Small intestine (tissue), 7 donors: ENCODE measurements around the gene GNAQ. TPM values are rescaled to one million over a fixed set of nuclear protein-coding genes. Genes with fewer than 3 reads are reported as not detected.

Experiments
- DNase-seq, 2 donors: peaks; one replicate each; pipeline versions ENCODE4 v3.0.0 to v3.0.0-alpha.2; 2013
- FAIRE-seq: peaks from 2 replicates; lab custom pipeline; 2012; peaks lifted over from hg19 to GRCh38; lab: Jason Lieb, UNC
- H3K27ac ChIP-seq, 3 donors: one replicate each; pipeline ENCODE4 v1.5.1; 2013; ENCODE audit warnings: low read length in 2 of 3, mild to moderate bottlenecking in 2 of 3, control low read depth in 1 of 3, inconsistent platforms in 1 of 3, low read depth in 1 of 3, moderate library complexity in 1 of 3
- H3K27me3 ChIP-seq, 3 donors: one replicate each; pipeline ENCODE4 v1.6.1; 2013; ENCODE audit warnings: low read length in 3 of 3, inconsistent platforms in 1 of 3; ENCODE audit not compliant: control insufficient read depth in 3 of 3, insufficient read depth in 3 of 3
- H3K36me3 ChIP-seq, 3 donors: one replicate each; pipeline ENCODE4 v1.6.1; 2013; ENCODE audit warnings: low read length in 3 of 3, inconsistent platforms in 1 of 3, low read depth in 1 of 3, mild to moderate bottlenecking in 1 of 3, moderate library complexity in 1 of 3; ENCODE audit not compliant: control insufficient read depth in 3 of 3, insufficient read depth in 2 of 3
- H3K4me1 ChIP-seq, 3 donors: one replicate each; pipeline ENCODE4 v1.6.1; 2013; ENCODE audit warnings: low read length in 2 of 3, inconsistent platforms in 1 of 3, low read depth in 1 of 3, mild to moderate bottlenecking in 1 of 3, moderate library complexity in 1 of 3; ENCODE audit not compliant: control insufficient read depth in 3 of 3, insufficient read depth in 2 of 3
- H3K4me3 ChIP-seq, 3 donors: one replicate each; pipeline ENCODE4 v1.5.1; 2013; ENCODE audit warnings: low read length in 3 of 3, control low read depth in 1 of 3, inconsistent platforms in 1 of 3, low read depth in 1 of 3, mild to moderate bottlenecking in 1 of 3, moderate library complexity in 1 of 3
- H3K9me3 ChIP-seq, 2 donors: one replicate each; pipeline ENCODE4 v1.6.1; 2013; ENCODE audit warnings: low read depth in 1 of 2, low read length in 1 of 2; ENCODE audit not compliant: control insufficient read depth in 2 of 2, insufficient read depth in 1 of 2
- WGBS, 3 donors: extraction: QIAGEN DNeasy Blood & Tissue Kit; methylation state at CpG; one replicate each; pipeline ENCODE4 v1.1.7; 2013; 5-methylcytosine and 5-hydroxymethylcytosine counted together
- polyA plus RNA-seq, 4 donors: library from polyadenylated mRNA; stranded (reverse) in 3 of 4; unstranded in 1 of 4; fragments of 200-250 nt in 3 of 4; fragments of 120-200 nt in 1 of 4; gene quantifications; one replicate each; pipeline versions ENCODE4 v1.2.1 to v1.2.3, GENCODE V29; 2013
- donor health status: healthy with polysubstance abuse.
- donor health status: control.
- donor health status: control.
- donor health status: Bipolar disorder and iron deficiency.
- donor health status: healthy.

The GNAQ gene
- polyA plus RNA-seq, 4 donors, result 10.0 to 32.3 (median 15.6) TPM

- Histone ChIP-seq H3K27ac (no peak overlapping the region), H3K27me3 (no peaks in the 10 kb centered on the region), H3K4me1 (no peaks in the 10 kb centered on the region), H3K36me3 (peaks cover 0 to 1% (median 0%) of the 10 kb centered on the region in 3 donors), H3K9me3 (no peaks in the 10 kb centered on the region), H3K4me3 (no peak overlapping the region)
- FAIRE-seq, result no peak
- WGBS, 3 donors, result 65 to 89% (median 70%) methylated on average over 5 of the region's 5 CpGs
- peak in 1 of 2 donors; percentile 20 for DNase-seq
Observed at GRCh38 chr9:77909306-77909705, 122.3 kb downstream of the GNAQ start.

- no peaks in the 10 kb centered on the region for H3K9me3 ChIP-seq
- 89 to 98% (median 98%) methylated on average over 2 of the region's 2 CpGs for WGBS, 3 donors
- no peak for DNase-seq
- H3K27ac ChIP-seq, result no peak overlapping the region
- no peak overlapping the region for H3K4me3 ChIP-seq
- H3K27me3 ChIP-seq, result no peaks in the 10 kb centered on the region
- no peaks in the 10 kb centered on the region for H3K4me1 ChIP-seq
- FAIRE-seq, result no peak
- H3K36me3 ChIP-seq, result no peaks in the 10 kb centered on the region
Observed at GRCh38 chr9:77908293-77908692, 123.3 kb downstream of the GNAQ start.

GRCh38 chr9:77907585-77907984 lies 124.0 kb downstream of the GNAQ start:
- Histone ChIP-seq H3K27me3 (no peaks in the 10 kb centered on the region), H3K4me1 (no peaks in the 10 kb centered on the region), H3K36me3 (no peaks in the 10 kb centered on the region), H3K27ac (no peak overlapping the region), H3K9me3 (no peaks in the 10 kb centered on the region), H3K4me3 (no peak overlapping the region)
- DNase-seq (peak in 1 of 2 donors; percentile 14), FAIRE-seq (no peak)
- WGBS, 3 donors, result 51 to 80% (median 60%) methylated on average over 4 of the region's 4 CpGs

GRCh38 chr9:77906991-77907390 lies 124.6 kb downstream of the GNAQ start:
- Histone ChIP-seq H3K9me3 (no peaks in the 10 kb centered on the region), H3K4me3 (no peak overlapping the region), H3K4me1 (no peaks in the 10 kb centered on the region), H3K27ac (no peak overlapping the region), H3K36me3 (no peaks in the 10 kb centered on the region), H3K27me3 (no peaks in the 10 kb centered on the region)
- 78 to 100% (median 86%) methylated on average over 1 of the region's 1 CpG for WGBS, 3 donors
- no peak for FAIRE-seq
- no peak for DNase-seq

GRCh38 chr9:77903666-77904285 lies 127.8 kb downstream of the GNAQ start:
- Histone ChIP-seq H3K27me3 (no peaks in the 10 kb centered on the region), H3K36me3 (peaks cover 0 to 3% (median 0%) of the 10 kb centered on the region in 3 donors), H3K9me3 (no peaks in the 10 kb centered on the region), H3K4me1 (no peaks in the 10 kb centered on the region), H3K27ac (no peak overlapping the region), H3K4me3 (no peak overlapping the region)
- 32 to 58% (median 40%) methylated on average over 1 of the region's 1 CpG for WGBS, 3 donors
- DNase-seq, result no peak
- FAIRE-seq, result no peak

- WGBS, 3 donors, result 88% methylated on average over 2 of the region's 2 CpGs
- no peak for DNase-seq
- H3K9me3 ChIP-seq, result no peaks in the 10 kb centered on the region
- no peak overlapping the region for H3K27ac ChIP-seq
- FAIRE-seq, result no peak
- no peaks in the 10 kb centered on the region for H3K4me1 ChIP-seq
- H3K27me3 ChIP-seq, result no peaks in the 10 kb centered on the region
- peaks cover 0 to 3% (median 0%) of the 10 kb centered on the region in 3 donors for H3K36me3 ChIP-seq
- H3K4me3 ChIP-seq, result no peak overlapping the region
Observed at GRCh38 chr9:77901771-77902170, 129.8 kb downstream of the GNAQ start.

GRCh38 chr9:77901018-77901417 lies 130.6 kb downstream of the GNAQ start:
- WGBS, 3 donors, result 91 to 94% (median 92%) methylated on average over 3 of the region's 3 CpGs
- FAIRE-seq, result no peak

GRCh38 chr9:77899679-77900354 lies 131.8 kb downstream of the GNAQ start:
- 85 to 92% (median 90%) methylated on average over 6 of the region's 6 CpGs for WGBS, 3 donors
- FAIRE-seq, result no peak
- no peak for DNase-seq

More at GRCh38 chr9:77901018-77901417, 130.6 kb downstream of the GNAQ start:
- Histone ChIP-seq H3K4me3 (no peak overlapping the region), H3K9me3 (no peaks in the 10 kb centered on the region), H3K36me3 (peaks cover 0 to 3% (median 0%) of the 10 kb centered on the region in 3 donors), H3K27me3 (no peaks in the 10 kb centered on the region), H3K4me1 (no peaks in the 10 kb centered on the region), H3K27ac (no peak overlapping the region)
- no peak for DNase-seq

More at GRCh38 chr9:77899679-77900354, 131.8 kb downstream of the GNAQ start:
- H3K36me3 ChIP-seq, result peaks cover 0 to 3% (median 0%) of the 10 kb centered on the region in 3 donors
- H3K27me3 ChIP-seq, result no peaks in the 10 kb centered on the region
- H3K9me3 ChIP-seq, result no peaks in the 10 kb centered on the region
- H3K4me3 ChIP-seq, result no peak overlapping the region
- H3K4me1 ChIP-seq, result no peaks in the 10 kb centered on the region
- H3K27ac ChIP-seq, result no peak overlapping the region
